ENCODE results near the gene PROZ.

The PROZ gene

DNA sequence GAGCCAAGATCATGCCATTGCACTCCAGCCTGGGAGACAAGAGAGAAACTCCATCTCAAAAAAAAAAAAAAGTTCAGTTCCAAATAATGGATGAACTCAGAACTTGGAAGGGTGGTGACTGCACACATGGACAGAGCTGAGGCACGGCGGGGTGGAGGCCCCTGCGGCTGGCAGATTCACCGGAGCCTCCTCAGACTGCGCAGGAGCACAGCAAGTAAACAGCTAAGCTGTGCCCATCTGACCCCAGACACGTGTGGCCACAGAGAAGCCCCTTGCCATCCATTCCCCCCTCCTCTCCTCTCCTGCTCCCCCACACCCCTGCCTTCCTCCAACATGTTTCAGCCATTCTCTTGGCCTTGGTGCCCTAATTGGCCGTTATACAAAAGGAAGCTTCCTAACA, 15.6 kb upstream of the PROZ start:
- DNase-seq, result no peak

DNA sequence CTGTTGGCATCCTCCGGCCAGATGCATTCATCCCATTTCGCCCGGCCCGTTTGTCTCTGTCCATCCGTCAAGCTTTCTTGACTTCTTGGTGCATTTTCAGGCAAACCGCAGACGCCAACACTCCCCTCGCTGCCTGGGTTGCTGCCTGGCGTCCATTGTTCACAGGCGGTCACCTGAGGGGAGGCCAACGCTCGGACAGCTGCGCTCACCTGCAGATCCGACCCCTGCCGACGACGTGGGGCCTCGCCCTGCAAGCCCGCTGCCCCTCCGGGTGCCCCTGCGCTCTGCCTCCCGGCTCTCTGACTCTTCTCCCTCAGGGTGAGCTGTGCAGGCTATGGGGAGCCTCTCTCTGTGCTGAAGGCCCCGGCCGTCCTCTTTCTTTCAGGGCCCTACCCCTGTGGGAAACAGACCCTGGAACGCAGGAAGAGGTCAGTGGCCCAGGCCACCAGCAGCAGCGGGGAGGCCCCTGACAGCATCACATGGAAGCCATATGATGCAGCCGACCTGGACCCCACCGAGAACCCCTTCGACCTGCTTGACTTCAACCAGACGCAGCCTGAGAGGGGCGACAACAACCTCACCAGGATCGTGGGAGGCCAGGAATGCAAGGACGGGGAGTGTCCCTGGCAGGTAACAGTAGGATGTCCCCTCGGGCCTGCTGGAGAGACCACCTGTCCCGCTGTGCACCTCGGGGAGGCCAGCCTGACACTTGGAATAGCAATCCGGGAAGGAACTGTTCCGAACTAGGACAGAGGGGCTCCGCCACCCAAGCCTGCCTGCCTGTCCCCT, 14.8 kb upstream of the PROZ start:
- no peak for DNase-seq

DNA sequence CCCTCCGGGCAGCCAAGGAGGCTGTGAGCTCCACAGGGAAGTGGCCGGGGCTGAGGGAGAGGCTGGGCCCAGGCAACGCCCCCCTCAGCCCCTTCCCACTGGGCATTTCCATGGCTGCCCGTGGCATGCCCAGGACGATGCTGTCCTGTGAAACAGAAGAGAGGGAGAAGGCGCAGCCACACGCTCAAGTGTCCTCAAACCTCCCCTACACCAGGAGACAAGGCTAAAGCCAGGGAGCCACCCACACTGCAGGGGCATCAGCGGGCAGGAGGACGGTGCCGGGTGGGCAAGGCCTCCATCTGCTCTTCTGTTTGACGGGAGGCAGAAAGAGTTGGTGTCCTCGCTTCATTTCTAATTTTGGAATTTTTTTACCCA, 14.2 kb upstream of the PROZ start:
- no peak for DNase-seq

DNA sequence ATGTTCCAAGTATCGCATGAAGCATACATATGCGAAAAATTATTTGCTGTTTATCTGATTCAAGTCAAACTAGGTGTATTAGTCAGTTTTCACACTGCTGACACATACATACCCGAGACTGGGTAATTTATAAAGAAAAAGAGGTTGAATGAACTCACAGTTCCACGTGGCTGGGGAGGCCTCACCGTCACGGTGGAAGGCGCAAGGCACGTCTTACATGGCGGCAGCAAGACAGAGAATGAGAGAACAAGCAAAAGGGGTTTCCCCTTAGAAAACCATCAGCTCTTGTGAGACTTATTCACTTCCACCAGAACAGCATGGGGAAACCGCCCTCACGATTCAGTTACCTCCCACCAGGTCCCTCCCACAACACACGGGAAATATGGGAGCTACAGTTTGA, 13.0 kb upstream of the PROZ start:
- peak in 1 of 4 experiments; percentile 8 for DNase-seq

DNA sequence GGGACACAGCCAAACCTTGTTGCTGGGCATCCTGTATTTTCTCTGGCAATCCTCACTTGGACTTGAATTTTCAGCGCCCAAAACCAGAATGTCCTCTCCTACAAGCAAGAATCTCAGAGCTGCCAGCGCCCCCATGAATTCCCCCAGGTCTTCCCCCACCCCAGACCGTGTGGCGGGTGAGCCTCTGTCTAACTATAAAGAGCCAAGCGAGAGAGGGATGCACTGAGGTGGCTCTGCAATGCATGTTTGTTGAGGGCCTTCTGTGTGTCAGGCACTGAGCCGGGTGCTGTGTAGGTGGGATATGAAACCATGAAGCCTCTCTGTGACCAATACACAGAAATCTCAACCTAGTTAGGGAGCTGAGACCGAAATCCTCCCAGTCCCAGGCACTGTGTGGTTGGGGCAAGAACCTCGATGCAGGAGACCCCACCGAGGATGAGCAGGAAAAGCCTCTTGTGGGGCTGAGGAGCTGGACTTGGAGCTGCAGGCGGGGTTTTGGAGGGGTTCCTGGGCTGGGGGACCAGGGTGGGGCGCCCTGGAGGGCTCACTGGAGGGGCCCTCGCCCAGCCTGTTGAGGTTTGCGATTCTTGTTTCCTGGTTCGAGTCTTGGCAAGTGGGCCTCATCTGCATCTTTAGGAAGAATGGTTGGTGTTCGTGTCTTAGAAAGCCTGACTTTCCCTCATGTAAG, 12.4 kb upstream of the PROZ start:
- no peak for DNase-seq

DNA sequence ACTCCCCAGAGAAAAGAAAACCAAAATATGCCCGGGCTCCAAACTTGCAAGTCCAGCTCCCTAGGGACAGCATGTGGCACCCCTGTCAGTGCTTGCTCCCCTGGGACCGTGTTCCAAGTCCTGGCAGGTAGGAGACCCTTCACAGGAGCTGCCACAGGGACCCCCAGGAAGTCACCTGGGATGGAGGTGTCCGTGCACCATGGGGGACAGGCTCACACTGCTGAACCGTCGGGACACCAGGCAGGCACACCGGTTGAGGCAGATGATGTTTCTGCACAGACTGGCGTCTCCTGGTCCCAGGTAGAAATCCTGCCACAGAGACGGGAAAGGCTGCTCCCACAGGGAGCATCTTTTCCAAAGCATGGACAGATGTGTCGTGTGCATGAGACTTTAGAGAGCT, 11.7 kb upstream of the PROZ start:
- no peak for DNase-seq

DNA sequence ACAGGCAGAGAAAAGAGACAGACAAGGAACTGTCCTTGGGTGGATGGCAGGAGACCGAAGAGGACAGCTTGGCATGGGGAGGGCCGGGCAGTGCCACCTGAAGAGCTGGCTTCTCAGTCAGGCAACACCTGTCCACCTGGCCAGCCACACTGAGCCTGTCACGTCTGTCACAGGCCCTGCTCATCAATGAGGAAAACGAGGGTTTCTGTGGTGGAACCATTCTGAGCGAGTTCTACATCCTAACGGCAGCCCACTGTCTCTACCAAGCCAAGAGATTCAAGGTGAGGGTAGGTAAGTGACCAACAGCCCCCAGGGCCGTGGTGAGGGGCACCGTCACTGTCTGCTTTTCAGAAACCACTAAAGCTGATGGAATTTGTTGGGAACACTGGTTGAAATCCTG, 11.2 kb upstream of the PROZ start:
- no peak for DNase-seq

DNA sequence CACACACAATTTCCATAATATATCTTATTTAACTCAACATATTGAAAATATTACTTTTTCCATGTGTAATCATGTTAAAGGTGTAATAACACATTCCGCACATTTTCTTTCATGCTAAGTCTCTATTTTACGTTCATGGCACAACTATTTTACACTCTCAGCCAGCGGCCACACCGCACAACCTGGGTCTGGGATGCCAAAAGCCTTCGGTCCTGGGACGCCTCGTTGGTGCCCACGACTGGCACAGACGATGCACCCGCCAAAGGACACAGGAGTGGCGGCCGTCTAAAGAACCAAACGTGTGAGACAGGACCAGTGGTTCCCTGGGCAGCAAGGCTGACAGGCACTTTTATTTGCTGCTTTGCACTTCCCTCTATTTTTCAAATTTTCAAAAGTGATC, 10.0 kb upstream of the PROZ start:
- DNase-seq, result no peak

DNA sequence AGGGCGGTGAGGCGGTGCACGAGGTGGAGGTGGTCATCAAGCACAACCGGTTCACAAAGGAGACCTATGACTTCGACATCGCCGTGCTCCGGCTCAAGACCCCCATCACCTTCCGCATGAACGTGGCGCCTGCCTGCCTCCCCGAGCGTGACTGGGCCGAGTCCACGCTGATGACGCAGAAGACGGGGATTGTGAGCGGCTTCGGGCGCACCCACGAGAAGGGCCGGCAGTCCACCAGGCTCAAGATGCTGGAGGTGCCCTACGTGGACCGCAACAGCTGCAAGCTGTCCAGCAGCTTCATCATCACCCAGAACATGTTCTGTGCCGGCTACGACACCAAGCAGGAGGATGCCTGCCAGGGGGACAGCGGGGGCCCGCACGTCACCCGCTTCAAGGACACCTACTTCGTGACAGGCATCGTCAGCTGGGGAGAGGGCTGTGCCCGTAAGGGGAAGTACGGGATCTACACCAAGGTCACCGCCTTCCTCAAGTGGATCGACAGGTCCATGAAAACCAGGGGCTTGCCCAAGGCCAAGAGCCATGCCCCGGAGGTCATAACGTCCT, 9.4 kb upstream of the PROZ start:
- no peak for DNase-seq

DNA sequence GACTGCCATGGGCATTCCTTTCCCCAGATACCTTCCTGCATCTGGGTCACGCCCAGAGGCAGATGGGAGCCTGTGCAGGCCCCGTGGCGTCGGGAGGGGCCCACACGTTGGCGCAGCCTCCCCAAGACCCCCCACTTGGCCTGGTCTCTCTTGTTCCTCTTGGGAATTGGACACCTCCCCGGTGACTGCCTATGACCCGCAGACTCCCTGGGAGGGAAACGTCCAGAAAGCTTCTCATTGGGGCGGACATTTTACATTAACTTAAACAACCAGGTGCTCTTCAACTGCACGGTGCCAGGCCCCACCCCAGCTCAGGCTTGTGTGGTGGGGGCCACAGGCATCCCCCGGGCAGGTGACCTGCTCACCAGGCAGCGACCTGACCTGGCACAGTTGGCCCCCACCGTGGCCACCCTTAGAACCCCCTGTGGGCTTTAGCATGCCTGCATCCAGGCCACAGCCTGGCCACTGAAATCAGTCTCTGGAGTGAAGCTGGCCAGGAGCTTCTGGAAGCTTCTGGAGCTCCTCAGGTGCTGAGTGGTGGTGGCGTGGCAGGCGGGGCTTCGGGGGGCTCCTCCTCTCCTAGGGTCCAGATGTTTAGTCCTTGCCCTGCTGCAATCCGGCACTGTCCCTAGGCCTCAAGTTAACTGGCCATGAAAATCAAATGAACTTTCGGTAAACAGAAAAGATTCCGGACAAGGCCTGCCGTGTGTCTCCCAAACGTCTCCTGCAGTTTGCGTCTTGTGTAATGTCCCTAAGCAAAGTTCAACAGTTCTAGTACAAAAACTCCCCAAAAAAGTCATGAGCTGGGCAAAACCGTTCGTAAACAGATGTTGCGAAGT, 8.5 kb upstream of the PROZ start:
- DNase-seq, result no peak

DNA sequence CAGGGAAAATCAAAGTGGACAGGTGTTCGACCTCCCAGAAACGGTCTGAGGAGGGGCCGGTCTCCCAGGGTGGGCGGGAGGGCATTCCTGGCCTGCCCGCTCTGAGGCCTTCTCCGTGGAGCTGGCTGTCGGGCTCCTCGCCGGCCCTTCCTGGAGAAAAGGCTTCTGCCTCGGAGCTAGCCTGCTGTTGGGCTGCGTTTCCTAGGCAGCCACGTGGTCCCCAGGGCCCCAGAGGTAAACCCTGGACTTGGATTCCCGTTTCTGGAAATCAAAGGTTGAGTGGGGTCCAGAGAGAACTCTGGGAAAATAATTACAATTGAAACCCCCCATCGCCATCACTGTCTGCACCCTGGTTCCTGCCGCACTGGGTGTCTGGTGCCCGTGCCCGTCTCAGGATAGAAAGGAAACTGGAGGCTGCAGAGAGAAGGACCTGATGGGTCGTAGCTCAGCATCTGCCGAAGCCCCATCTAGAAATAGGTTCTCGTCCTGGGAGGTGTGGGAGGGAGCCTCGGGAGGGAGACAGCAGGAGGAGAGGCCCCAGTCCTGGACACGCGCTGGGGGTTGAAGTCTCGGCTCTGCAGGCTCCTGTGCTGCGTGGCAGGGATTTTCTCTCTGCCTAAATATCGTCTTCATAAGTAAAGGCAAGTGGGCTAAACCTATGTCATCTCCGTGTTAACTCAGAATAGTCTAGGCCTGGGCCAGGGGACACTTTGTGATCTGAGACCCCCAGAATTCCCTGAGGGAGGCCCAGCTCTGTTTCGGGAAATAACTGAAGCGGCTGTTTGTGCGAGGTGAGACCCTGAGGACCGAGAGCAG, 7.7 kb upstream of the PROZ start:
- DNase-seq, result no peak

DNA sequence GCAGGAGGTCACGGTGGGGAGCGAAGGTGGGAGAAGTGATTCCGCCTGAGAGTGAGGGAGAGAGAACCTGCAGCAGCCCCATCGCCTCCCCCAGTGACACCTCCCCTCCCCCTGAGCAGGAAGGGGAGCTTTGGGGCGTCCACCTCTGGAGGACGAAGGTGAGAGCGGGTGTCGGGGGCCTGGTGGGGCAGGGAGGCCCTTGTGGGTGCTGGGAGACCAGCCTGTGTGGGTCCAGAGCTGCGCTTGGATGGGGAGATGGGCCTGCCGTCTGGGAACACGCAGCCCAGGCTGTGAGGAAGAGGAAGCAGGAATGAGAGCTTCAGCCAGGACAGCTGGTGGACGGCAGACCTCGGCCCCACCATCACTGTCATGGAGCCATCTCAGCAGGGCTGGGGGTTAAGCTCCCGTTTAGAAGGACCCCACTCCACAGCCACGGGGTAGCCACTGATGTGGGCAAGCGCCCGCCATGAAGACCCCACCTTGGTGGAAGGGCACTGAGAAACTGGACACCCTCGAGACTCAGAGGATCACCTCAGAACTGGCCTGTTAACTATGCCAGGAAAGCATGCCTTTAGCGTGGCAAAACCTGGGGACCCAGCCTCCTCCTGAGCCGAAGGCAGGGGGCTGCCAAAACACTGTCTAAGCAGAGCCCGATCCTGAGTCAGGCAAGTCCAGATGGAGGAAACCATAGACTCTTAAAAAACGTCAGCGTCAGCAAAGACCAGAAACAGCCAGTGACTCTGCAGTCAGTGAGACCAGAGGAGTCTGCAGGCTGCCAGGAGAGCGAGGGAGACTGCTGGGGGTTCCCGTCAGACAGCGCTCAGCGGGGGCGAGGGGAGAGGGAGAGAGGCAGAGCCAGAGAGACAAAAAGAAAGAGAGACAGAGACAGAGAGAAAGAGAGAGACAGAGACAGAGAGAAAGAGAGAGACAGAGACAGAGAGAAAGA, 6.4 kb upstream of the PROZ start:
- DNase-seq, result no peak

DNA sequence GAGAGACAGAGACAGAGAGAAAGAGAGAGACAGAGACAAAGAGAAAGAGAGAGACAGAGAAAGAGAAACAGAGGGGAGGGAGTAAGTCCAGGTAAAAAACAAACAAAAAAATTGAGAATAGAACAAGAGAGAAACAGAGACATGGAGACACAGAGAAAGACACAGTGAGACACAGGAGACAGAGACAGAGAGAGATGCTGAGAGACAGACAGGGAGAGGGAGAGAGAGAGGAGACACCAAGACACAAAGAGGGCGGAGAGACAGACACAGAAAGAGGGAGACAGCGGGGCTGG, 5.8 kb upstream of the PROZ start:
- no peak for DNase-seq

DNA sequence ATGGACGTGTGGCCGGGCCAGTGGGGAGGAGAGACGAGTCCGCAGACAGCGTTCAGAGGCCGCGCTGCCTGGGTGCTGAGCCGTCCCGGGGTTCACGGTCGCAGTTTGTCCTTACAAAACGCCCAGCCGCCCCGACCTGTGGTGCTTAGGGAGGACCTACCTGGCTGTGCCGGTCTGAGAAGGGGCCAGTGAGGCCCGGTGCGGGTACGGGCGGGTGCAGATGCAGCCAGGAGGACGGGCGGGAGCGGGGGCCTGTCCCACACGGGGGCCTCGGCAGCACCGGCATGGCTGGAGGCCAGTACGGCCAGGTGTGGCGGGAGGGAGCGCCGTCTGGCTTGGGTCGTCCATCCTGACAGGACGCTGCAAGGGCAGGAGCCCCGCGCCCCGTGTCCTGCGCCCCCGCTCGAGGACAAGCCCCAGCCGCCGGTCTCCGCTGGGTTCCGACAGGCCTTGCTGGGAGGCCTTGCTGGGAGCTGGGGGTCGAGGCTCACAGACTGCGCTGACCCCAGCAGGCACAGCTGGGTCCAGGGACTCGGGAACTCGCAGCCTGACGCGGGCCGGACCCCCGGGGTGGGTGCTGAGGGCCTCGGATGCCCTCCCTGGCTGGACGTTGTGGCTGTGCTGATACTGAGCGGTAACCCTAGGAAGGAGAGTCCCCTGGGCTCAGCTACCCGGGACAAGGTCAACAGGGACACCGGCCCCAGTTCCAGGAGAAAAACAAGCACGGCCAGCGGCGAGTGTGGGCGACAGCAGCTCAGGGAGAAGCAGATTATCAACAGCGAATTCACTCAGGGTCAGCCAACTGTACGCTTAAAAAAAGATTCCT, 5.3 kb upstream of the PROZ start:
- no peak for DNase-seq

DNA sequence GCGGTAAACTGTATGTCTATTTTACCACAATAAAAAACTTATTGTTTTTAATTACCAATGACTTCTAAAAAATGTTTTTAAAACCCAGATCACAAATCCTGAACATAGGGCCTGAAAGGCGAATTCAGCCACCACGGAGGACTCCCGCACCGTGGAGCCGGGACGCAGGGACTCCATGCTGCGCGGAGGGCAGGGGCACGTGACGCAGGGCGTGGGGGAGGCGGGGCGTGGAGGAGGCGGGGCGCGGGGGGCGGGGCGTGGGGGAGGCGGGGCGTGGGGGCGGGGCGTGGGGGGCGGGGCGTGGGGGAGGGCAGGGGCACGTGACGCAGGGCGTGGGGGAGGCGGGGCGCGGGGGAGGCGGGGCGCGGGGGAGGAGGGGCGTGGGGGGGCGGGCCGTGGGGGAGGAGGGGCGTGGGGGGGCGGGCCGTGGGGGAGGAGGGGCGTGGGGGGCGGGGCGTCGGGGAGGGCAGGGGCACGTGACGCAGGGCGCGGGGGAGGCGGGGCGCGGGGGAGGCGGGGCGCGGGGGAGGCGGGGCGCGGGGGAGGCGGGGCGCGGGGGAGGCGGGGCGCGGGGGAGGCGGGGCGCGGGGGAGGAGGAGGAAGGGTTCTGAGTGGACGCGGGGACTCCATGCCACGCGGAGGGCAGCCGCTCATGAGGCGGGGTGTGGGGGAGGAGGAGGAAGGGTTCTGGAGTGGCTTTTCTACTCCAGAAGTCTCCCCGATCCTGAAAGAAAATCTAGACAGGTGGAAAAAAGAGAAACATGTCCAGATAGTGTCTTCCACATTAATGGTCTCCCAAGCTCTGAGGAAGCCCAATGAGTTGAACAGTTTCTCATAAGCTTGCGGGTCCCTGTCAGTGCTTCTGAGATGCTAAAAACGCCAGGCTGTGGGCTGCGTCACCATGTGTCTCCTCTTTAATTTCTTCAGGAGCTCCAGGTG, 4.4 kb upstream of the PROZ start:
- peak; percentile 60 to 74 (median 66) for DNase-seq

DNA sequence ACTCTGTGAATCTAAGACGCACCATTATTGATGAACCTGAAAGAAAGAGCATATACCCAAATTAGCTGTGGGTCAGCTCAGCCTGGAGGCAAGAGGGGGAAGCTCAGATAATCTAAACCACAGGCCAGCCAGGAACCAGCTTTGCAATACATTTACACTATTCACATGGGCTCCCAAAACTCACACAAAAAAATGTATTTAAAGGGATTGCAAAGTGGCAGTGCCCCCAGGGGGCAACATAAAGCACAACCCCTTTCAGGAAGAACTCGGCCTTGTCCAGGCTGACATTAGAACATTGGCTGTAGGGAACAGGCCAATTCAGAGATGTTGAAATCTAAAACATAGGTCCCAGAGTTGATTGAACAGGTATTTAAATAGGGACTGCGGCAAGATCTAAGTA, 3.2 kb upstream of the PROZ start:
- DNase-seq, result no peak

DNA sequence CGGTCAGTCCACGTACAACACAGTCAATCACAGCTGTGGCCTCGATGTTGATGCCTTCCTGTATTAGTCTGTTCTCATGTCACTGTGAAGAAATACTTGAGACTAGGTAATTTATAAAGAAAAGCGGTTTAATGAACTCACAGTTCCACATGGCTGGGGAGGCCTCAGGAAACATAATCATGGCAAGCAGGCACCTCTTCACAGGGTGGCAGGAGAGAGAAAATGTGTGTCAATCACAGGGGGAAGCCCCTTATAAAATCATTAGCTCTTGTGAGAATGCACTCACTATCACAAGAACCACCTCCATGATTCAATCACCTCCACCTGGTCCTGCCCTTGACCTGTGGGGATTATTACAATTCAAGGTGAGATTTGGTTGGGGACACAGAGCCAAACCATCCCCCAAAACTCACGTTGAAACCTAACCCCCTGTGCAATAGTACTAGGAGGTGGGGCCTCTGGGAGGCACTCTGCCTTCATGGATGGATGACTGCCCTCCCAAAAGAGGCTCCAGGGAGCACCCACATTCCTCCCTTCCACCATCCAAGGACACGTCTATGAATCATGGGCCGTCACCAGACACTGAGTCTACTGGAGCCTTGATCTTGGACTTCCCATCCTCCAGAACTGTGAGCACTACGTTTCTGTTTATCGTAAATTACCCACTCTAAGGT, 2.3 kb upstream of the PROZ start:
- DNase-seq, result no peak

DNA sequence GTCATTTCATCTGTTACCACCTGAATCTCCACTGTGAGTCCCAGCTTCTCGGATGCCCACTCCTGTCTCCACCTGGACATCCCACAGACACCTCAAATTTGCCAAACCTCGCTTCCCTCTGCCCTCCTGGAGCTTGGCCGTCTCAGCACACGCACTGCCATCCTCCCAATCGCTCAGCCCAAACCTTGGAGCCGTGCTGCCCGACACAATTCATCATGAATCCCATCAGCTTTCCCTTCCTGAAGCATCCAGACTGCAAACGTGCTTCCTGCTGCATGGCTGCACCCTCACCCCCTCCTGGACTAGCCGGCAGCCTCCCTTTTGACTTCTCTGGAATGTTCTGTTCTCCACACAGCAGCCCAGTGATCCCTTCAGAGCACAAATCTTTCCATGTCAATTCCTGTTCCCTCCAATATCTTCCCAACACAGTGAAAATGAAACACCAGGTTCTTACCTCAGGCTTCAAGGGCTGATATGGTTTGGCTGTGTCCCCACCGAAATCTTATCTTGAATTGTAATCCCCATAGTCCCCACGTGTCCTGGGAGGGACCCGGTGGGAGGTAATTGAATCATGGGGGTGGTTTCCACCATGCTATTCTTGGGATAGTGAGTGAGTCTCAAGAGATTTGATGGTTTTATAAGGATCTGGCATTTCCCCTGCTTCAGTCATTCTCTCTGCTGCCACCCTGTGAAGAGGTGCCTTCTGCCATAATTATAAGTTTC, 1.1 kb upstream of the PROZ start:
- no peak for DNase-seq
